ENCODE data around the gene HIP1.
A peak's percentile ranks its signal among the peaks of the same experiment; 100 is the strongest.
"Not testable (repeated sequence)": the region's sequence is repeated elsewhere in the genome, so short reads cannot be mapped to it uniquely, and the experiment has no call there.

HIP1 gene

DNA sequence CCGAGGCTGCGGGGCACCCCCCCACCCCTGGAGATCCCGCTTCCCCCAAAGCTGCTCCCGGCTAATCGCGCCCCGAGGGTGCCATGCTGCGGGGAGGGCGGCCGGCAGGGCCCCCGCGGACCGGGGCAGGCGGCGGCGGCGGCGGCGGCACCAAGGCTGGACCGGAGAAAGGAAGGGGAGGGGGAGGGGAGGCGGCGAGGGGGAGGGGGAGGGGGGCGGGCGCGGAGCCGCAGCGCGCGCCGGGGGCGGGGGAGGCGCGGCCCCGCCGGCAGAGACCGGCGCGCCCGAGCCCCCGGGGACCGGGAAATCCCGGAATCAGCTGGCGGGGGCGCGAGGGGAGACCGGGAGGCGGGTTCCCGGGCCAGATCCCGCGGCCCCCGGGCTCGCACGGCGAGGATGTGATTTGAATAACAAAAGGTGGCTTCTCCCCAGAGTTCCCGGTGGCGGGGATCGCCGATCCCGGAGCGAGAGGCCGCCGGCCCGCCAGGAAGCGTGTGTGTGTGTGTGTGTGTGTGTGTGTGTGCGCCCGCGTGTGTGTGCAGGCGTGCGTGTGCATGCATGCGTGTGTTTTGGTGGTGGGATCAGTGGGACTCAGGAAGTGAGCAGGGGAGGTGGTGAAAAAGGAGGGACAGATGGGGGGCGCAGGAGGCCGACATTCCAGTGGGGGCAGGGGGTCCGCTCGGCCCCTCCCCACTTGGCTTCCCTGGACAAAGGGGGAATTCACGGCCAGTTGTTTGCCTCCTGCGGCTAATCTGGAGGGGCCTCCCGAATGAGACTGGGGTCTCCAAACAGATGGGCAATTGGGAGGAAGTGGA is 99.5 kb downstream of the HIP1 start:
- peak; percentile 46 for DNase-seq

DNA sequence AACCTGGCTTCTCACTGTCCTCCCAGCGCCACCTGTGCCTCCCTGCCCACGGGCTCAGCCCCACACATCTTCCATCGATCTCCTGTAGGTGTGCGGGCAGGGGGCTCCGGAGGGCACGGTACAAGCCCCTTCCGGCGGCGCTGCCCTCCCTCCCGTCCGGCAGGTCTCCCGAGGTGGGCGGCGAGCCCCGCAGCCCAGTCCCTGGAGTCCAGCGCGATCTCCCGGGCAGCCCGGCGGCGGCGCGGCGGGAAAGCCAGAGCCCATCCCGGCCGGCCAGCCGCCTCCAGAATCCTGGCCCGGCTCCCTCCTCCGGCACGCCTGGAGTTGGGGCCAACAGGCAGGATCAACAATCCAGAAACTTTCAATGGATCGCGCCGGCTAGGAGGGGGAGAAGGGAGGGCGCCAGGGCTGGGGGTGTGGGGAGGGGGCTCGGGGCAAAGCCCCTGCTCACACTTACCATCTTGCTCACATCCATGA is 100.1 kb downstream of the HIP1 start:
- peak; percentile 37 for DNase-seq

DNA sequence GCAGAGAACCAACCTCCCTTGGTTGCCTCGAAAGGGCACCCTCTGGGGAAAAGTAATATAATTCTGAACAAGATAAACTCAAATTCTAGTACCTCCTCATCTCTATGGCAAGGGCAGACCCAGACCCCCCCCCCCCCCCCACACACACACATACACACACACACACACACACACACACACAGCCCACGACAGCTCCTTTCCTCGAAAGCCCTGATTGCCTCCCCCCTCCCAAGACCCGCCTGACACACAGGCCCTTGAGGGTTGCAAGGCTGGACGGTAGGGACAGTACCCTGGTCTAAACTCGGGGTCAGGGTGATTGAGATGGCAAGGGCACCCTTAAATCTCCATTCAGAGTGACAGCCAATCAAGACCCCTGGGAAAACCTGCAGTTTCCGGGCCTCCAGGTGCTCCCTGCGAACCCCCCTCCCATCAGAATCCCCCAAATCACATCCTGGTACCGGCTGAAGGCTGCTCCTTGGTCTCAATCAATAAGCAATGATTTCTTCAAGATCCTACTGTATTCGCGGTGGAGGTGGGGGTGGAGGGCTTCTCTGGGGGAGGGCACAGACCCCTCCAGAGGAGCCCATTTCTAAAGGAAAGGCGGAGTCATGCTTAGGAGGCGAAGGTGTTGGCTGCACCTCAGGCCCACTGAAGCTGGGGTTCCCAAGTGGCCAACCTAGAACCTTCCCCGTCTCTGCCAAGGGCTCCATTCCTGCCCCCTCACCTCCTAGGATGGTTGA is 100.7 kb downstream of the HIP1 start:
- DNase-seq: no peak

DNA sequence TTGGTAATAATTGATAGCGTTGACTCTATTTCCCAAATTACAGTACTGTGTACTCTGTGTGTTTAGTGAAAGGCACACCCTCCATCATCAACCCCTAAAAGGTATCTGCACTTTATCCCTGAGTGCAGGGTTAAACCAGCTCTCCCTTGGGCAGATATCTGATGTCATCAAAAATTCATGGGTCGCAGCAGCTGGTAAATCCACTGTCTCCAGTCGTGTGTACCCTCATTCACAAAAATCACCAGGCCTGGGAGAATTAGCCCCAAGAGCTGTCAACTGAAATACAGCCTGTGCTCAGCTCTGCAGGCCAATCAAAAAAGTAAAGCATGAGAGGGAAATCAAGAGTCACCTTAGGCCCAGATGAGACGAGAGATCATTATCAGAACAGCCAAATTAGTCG is 103.7 kb downstream of the HIP1 start:
- DNase-seq: no peak

DNA sequence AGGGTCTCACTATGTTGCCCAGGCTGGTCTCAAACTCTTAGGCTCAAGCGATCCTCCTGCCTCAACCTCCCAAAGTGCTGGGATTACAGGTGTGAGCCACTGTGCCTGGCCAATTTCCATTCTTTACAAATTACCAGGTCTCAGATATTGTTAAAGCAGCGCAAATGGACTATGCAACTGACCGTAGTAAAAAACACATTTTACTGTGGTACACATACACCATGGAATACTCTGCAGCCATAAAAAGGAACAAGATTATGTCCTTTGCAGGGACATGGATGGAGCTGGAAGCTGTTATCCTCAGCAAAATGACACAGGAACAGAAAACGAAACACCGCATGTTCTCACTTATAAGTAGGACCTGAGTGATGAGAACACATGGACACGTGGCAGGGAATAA is 106.2 kb downstream of the HIP1 start:
- DNase-seq: not testable (repeated sequence)

DNA sequence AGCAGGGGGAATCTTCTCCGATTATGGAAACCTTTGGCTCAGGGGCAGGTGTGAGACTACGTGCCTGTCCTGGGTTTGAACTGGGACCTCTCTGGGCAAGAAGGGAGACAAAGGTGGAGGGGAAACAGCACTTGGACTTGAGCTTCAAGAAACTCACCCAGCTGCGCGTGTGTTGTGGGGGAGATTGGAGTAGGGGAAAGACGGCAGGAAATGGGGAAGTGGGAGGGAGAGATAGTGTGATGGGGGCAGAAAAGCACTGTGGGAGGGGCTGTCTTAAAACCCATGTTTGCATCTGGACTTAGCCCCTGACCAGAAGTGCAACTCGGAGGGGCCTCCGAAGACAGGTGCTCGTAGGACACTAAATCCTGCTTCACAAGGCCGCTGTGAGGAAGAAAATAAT is 107.0 kb downstream of the HIP1 start:
- no peak for DNase-seq

DNA sequence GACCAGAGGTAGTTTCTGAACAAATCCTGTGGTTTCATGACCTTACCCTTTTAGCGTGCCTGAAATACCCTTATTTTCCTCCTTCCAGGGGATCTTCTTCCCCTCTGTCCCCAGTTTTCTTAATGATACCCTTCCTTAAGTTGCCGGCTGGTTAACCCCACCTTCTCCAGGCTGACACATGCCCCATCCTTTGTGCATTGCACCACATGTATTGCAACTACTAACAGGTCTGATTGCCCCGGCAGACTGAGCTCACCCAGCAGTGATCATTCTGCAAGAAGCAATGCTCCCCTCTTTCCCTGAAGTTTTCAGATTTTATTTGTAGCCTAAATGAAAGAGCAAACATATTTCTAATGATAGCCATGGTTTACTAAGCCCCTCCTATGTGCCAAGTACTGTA is 108.2 kb downstream of the HIP1 start:
- DNase-seq: no peak

DNA sequence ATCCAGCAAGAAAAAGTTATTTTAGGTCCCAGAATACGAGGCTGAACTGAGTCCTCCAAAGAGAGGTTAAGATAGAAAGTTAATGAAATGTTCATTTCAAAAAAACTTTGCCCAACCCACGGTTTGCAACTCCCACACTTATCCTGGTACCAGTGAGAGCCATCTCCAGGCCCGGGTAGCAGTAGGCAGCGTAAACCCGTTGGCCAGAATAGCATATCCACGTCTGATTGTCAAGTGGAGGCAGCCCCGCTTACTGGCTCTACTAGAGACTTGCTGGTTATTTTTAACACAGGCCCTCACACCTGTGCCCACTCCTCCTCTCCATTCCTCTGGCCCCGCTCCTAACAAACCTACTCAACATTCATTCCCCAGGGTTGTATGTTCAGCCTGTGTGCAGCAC is 109.7 kb downstream of the HIP1 start:
- DNase-seq: no peak

DNA sequence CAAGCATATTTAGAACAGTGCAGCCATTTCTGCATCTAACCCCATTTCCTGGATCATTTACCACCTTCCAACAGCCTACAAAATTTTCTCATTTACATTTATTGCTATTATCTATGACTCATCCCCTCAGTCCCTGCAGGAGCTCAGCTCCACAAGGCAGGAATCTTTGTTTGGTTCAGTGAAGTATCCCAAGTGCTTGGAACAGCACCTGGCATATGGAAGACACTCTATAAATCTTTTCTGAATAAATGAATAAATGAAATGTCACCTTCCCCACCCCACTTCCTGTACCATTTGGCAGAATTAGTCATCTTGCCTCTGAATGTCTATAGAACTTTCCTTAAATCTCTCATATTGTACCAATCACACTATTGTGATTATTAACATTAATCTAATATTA is 110.7 kb downstream of the HIP1 start:
- peak; percentile 6 for DNase-seq

DNA sequence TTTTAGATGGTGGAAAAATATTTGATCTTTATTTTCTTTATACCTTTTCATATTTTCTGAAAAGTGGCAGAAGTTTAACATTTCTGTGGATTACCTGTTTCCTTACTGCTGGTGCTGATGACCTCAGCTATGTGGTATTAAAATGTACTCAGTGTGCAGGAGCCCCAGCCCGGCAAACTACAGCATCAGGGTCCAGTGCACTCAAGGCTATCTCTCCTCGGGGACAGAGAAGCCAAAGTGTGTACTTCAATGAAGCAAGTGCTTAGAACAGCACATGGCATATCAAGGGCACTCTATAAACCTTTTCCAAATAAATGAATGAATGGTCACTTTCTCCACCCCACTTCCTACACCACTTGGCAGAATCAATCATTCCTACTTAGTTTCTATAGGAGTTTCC is 111.8 kb downstream of the HIP1 start:
- DNase-seq: no peak

DNA sequence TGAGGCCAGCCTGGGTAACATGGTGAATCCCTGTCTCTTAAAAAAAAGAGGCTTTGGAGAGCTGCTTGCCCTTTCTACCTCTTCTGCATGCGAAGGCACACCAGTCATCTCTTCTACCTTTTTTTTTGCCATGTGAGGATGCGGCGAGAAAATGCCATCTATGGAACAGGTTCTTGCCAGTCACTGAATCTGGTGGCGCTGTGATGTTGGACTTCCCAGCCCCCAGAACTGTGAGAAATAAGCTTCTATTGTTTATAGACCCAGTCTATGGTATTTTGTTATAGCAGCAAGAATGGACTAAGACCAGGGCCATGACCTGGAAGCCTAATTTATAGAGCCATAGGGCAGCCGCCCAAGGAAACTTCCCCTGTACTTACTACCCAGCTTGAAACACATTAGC is 112.9 kb downstream of the HIP1 start:
- DNase-seq: no peak

DNA sequence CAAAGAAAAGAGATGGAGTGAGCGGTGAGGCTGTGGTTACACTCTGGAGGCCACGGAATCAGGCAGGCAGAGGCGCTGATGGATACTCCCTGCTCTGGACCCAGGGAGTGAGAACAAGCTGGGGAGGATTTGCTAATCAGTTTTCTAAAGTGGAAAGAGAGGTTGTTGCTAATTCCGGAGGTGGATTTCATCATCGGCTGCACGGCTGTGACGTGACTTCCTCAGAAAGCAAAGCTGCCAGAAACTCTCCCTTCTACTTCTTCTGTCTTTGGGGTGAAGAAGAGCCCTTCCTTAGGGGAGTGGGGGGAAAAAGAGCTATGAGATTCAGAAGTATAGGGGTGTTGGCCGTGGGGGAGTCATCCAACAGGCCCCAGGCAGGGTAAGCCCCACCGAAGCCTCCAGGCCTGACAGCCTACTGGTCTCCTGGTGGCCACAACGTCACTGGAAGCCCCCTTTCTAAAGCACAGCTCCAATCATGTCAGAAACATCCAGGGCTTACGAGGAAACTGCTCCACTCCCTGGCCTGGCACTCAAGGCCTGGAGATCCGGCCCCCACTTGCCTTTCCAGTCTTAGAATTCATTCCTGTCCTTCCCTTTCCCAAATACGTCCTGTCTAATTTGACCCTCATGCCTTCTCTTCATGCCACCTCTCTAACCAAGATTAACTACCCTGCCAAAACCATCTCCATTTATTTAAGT is 114.5 kb downstream of the HIP1 start:
- peak; percentile 68 for DNase-seq

DNA sequence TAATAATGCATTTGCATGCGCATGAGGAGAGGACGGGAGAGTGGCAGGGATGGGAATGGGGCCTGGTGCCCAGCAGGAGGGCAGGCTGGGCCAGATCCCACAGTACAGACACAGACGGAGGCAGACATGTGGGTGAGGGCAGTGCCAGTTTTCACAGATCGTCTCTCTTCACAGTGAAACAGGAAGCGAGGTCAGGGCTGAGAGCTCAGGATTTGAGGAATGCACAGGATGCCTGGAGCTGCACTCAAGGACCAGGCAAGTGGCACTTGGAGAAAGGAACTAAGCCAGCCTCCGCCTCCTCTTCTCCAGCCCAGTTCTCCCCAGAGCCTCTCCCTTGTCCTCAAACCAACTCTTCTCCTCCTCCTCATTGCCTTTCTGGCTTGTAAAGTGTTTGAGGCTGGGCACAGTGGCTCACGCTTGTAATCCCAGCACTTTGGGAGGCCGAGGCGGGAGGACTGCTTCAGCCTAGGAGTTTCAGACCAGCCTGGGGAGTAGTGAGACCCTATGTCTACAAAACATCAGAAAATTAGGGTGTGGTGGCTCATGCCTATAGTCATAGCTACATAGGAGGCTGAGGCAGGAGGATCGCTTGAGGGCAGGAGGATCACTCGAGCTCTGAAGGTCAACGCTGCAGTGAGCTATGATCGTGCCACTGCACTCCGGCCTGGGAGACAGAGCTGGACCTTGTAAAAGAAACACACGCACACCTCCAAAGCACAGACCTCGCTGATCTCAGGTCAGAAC is 115.2 kb downstream of the HIP1 start:
- peak; percentile 25 for DNase-seq

DNA sequence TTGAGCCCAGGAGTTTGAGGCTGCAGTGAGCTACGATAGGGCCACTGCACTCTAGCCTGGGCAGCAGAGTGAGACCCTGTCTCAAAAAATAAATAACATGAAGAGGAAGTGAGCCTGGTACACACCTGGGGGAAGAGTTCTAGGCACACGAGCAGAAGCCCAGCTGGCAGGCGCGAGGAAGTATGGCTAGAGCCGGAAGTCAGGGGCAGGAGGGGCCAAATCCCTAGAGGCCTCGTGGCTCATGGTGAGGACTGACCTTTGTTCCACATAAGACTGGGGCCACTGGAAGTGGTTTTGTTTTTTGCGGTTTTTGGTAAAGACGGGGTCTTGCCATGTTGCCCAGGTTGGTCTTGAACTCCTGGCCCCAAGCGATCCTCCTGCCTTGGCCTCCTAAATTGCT is 117.6 kb downstream of the HIP1 start:
- no peak for DNase-seq

DNA sequence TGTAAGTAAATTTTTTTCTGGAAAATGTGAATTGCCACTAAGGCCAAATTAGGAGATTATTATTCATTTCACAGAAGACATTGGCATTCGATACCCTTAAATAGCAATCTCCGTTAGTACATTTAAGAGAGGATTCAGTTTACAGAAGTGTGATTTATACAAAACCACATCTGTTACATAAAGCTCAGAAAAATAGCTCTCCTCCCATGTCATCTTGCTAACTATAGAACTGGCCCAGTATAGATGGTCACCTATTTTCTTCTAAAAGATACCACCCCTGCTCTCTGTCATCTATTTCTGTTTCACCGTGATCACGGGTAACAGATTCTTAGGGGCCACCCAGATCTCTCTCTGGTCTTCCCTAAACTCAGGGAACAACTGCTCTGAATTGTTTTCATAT is 119.1 kb downstream of the HIP1 start:
- DNase-seq: no peak

DNA sequence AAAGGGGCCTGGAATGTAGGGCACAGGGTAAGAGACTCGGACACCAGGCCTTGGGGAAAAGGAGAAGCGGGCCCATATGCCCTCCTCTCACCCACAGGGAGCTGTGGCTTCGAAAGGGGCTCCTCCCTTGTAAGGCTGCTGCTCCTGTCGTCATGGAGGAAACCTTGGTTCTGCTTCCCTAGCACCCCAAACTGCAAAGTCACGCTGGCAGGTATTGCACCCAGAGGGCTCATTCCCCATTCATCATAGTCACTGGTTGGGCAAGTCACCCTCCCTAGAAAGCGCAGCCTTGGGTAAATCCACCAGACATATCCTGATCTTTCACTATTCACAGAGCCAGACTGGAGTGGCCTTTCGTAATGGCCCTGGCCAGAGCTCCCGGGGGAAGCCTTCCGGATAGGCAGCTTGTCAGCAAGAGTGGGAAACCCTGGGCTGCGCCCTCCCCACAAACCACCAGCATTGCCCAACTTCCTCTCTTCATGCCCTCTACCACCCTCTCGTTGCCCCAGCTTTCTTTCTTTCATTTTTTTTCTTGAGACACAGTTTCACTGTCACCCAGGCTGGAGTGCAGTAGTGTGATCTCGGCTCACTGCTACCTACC is 121.0 kb downstream of the HIP1 start:
- DNase-seq: no peak

DNA sequence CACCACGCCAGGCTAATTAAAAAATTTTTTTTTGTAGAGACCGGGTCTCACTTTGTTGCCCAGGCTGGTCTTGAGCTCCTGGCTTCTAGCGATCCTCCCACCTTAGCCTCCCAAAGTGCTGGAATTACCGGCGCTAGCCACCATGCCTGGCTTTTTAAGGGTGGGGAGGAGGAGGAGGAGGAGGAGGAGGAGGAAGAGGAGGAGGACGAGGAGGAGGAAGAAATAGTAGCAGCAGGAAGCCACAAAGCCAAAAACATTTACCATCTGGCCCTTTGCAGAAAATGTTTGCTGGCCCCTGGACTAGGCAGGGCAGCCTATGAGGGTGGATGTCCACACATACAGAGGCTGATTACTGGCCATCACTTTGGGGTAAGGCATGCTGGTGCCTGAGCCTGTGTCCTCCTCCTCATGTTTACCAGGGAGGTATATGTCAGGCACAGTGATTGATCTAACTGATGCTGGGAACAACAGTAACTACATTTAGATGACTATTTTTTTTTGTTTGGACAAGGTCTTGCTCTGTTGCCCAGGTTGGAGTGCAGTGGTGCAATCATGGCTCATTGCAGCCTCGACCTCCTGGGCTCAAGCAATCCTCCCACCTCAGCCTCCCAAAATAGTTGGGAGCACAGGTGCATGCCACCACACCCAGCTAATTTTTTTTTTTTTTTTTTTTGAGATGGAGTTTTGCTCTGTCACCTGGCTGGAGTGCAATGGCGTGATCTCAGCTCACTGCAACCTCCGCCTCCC is 122.1 kb downstream of the HIP1 start:
- no peak for DNase-seq

DNA sequence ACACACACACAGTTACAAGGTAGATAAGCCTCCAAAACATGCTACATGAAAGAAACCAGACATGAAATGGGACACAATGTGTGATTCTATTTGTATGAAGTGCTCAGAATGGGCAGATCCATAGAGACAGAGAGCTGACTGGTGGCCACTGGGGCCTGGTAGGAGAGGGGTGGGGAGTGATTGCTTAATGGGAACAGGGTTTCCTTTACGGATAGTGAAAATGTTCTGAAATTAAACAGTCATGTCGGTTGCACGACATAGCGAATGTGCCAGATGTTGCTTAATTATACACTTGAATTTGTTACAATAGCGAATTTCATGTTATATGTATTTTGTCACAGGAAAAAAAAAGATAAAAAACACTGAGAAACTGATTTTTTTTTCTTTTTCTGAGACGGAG is 124.3 kb downstream of the HIP1 start:
- no peak for DNase-seq

DNA sequence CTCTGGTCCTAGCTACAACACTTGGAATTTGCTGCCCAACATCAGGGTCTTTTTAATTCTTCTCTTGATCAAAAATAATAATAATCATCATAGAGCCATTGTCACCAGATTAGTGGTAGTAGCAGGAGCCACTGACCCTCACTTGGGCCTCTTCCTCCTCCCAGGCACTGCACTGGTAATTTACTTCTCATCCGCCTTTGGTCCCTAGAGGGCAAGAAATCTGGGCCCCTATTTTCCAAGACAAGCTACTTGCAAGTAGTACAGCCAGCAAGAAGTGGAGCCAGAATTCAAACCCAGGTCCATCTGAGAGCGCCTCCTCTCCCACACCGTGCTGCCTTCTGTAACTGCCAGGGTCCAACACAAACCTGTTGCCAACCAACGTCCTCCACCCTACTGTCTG is 125.4 kb downstream of the HIP1 start:
- DNase-seq: no peak

DNA sequence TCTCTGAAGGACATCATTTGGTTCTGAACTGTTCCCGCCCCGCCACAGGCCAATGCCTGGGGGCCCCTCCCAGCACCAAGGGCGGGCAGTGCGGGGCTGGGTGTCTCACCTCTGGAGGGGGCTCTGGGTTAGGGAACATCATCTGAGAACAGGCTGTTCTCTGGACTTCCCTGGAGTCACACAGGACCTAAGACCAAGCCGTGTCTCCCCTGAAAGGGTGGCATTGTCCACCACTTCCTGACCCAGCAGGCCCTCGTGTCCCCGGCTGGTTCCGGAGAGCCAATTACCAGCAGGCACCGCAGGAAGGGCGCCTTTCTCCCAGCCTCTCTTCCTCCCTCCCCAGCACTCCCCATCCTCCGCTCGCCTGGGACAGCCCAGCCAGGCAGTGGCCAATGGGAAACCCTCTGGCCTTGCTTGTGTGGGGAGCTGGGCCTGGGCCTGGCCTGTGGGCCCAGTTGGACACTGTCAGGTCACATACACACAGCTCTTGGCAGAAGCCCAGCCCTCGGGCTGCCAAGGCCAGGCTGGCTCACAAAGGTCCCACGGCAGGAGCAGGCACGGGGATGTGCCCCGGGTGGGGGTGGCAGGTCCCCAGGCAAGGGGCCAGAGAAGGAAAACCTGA is 127.1 kb downstream of the HIP1 start:
- no peak for DNase-seq

DNA sequence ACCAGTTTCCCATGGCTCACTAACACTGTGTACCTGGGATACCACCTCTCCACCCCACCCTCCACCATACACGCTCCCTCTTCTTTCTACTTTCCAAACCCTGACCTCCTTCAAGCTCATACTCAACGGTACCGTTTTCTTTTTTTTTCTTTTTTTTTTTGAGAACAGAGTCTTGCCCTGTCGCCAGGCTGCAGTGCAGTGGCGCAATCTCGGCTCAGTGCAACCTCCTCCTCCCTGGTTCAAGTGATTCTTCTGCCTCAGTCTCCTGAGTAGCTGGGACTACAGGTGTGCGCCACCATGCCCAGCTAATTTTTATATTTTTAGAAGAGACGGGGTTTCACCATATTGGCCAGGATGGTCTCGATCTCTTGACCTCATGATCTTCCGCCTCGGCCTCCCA is 129.3 kb downstream of the HIP1 start:
- DNase-seq: not testable (repeated sequence)
